NCI-H526 (cell line): Measurements from ENCODE around the gene KCNH5.

Experiments
- DNase-seq, 2 experiments: peaks; one replicate each; lab custom pipeline; 2025; lab: John Stamatoyannopoulos, UW

The KCNH5 gene

GRCh38 chr14:62988967-62989366 lies 56.3 kb downstream of the KCNH5 start:
- DNase-seq = no peak

- DNase-seq = no peak
Observed at GRCh38 chr14:62983821-62984220, 61.4 kb downstream of the KCNH5 start.

GRCh38 chr14:62980693-62981092 lies 64.6 kb downstream of the KCNH5 start:
- no peak for DNase-seq

GRCh38 chr14:62957562-62957961 lies 87.7 kb downstream of the KCNH5 start:
- DNase-seq = no peak

GRCh38 chr14:62956413-62956812 lies 88.8 kb downstream of the KCNH5 start:
- no peak for DNase-seq

- no peak for DNase-seq
Observed at GRCh38 chr14:62954165-62954564, 91.1 kb downstream of the KCNH5 start.

- no peak for DNase-seq
Observed at GRCh38 chr14:62952226-62952625, 93.0 kb downstream of the KCNH5 start.

- no peak for DNase-seq
Observed at GRCh38 chr14:62947301-62947700, 98.0 kb downstream of the KCNH5 start.

- DNase-seq = no peak
Observed at GRCh38 chr14:62946221-62946620, 99.0 kb downstream of the KCNH5 start.

- no peak for DNase-seq
Observed at GRCh38 chr14:62943202-62943601, 102.1 kb downstream of the KCNH5 start.

GRCh38 chr14:62939970-62940369 lies 105.3 kb downstream of the KCNH5 start:
- DNase-seq = no peak

- DNase-seq = no peak
Observed at GRCh38 chr14:62938778-62939177, 106.5 kb downstream of the KCNH5 start.

GRCh38 chr14:62934439-62934838 lies 110.8 kb downstream of the KCNH5 start:
- no peak for DNase-seq

- no peak for DNase-seq
Observed at GRCh38 chr14:62921466-62921865, 123.8 kb downstream of the KCNH5 start.

GRCh38 chr14:62916551-62916950 lies 128.7 kb downstream of the KCNH5 start:
- DNase-seq = no peak

- DNase-seq = peak in 1 of 2 experiments; percentile 0
Observed at GRCh38 chr14:62914873-62915272, 130.4 kb downstream of the KCNH5 start.

GRCh38 chr14:62914025-62914424 lies 131.2 kb downstream of the KCNH5 start:
- no peak for DNase-seq

GRCh38 chr14:62908506-62908905 lies 136.8 kb downstream of the KCNH5 start:
- no peak for DNase-seq

GRCh38 chr14:62905566-62905965 lies 139.7 kb downstream of the KCNH5 start:
- DNase-seq = no peak

GRCh38 chr14:62897771-62898170 lies 147.5 kb downstream of the KCNH5 start:
- no peak for DNase-seq

- no peak for DNase-seq
Observed at GRCh38 chr14:62896932-62897456, 148.3 kb downstream of the KCNH5 start.

- DNase-seq = no peak
Observed at GRCh38 chr14:62894736-62895135, 150.5 kb downstream of the KCNH5 start.

- DNase-seq = no peak
Observed at GRCh38 chr14:62889364-62889763, 155.9 kb downstream of the KCNH5 start.

GRCh38 chr14:62886461-62886860 lies 158.8 kb downstream of the KCNH5 start:
- no peak for DNase-seq

- no peak for DNase-seq
Observed at GRCh38 chr14:62885451-62885850, 159.8 kb downstream of the KCNH5 start.
